NCI-H524 (cell line): ENCODE measurements around the gene NSD1.

Source experiments
- DNase-seq, 2 experiments: peaks; one replicate each; lab custom pipeline; 2025; lab: John Stamatoyannopoulos, UW

The NSD1 gene

GRCh38 chr5:177133096-177133852 lies at the start of gene NSD1:
Gene NSD1, plus strand, starts transcription at chr5:177133773. Its CDS starts 1,331 bp downstream, at chr5:177135104.
- peak; percentile 49 to 72 for DNase-seq

GRCh38 chr5:177084175-177084574 lies 49.4 kb upstream of the NSD1 start:
- no peak for DNase-seq

GRCh38 chr5:177085985-177086653 lies 47.5 kb upstream of the NSD1 start:
- DNase-seq: no peak

- peak; percentile 8 to 37 for DNase-seq
Measured at GRCh38 chr5:177086654-177087397, 46.7 kb upstream of the NSD1 start, which contains the start of gene FGFR4. Gene FGFR4, plus strand, starts transcription at chr5:177086915. Its CDS starts 2,688 bp downstream, at chr5:177089603.

DNA sequence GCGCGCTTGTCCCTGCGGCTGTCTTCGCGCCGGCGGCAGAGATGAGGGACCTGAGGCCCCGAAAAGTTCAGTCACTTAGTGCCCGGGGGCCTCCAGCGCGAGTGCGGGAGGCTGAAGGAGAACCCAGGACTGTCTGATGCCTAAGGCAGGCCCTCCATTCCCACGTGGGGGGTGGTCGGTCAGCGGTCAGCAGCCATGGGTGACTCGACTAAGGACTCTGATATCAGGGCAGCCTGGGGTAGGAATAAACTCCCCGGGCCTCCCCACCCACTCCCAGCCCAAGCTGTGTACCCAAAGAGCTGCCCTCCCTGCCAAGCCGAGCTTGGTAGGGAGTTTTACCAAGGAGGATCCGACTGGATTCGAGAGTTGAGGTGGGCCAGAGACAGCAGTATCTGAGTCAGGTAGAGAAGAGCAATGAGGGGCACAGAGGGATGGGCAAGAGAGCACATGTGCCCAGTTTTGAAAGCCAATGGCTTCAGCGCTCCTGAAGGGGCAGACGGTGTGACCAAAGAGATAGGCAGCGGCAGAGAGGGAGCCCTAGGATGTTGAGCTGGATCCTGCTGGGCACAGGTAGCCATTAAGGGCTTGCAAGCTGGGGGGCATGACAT lies 46.1 kb upstream of the NSD1 start:
- DNase-seq: no peak

GRCh38 chr5:177089127-177089526 lies 44.4 kb upstream of the NSD1 start:
- DNase-seq: no peak

GRCh38 chr5:177089825-177090641 lies 43.5 kb upstream of the NSD1 start:
- DNase-seq: no peak

DNA sequence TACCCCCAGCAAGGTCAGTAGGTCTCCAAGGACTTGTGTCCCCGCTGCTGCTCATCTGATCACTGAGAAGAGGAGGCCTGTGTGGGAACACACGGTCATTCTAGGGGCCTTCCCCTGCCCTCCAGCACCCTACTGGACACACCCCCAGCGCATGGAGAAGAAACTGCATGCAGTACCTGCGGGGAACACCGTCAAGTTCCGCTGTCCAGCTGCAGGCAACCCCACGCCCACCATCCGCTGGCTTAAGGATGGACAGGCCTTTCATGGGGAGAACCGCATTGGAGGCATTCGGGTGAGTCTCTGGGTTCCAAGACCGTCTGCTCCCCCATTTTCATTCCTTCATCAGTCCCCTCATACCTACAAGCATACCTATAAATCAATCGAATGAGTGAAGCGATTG lies 42.8 kb upstream of the NSD1 start:
- no peak for DNase-seq

GRCh38 chr5:177091232-177091631 lies 42.3 kb upstream of the NSD1 start:
- DNase-seq: no peak

DNA sequence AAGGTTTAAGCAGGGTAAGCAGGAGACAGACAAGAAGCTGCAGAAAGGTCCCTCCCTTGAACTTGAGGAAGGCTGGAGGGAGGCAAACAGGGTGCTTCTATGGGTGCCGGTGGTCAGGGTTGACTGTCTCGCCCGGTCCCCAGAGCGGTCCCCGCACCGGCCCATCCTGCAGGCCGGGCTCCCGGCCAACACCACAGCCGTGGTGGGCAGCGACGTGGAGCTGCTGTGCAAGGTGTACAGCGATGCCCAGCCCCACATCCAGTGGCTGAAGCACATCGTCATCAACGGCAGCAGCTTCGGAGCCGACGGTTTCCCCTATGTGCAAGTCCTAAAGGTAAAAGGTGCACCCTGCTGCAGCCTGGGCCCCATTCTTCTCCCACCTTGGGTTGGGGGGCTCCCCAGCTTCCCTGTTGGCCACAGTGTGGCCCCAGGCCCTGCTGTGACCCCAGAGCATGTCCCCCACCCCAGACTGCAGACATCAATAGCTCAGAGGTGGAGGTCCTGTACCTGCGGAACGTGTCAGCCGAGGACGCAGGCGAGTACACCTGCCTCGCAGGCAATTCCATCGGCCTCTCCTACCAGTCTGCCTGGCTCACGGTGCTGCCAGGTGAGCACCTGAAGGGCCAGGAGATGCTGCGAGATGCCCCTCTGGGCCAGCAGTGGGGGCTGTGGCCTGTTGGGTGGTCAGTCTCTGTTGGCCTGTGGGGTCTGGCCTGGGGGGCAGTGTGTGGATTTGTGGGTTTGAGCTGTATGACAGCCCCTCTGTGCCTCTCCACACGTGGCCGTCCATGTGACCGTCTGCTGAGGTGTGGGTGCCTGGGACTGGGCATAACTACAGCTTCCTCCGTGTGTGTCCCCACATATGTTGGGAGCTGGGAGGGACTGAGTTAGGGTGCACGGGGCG lies 41.1 kb upstream of the NSD1 start:
- no peak for DNase-seq

- DNase-seq: no peak
Measured at GRCh38 chr5:177093082-177093712, 40.4 kb upstream of the NSD1 start.

- no peak for DNase-seq
Measured at GRCh38 chr5:177093803-177094202, 39.8 kb upstream of the NSD1 start.

DNA sequence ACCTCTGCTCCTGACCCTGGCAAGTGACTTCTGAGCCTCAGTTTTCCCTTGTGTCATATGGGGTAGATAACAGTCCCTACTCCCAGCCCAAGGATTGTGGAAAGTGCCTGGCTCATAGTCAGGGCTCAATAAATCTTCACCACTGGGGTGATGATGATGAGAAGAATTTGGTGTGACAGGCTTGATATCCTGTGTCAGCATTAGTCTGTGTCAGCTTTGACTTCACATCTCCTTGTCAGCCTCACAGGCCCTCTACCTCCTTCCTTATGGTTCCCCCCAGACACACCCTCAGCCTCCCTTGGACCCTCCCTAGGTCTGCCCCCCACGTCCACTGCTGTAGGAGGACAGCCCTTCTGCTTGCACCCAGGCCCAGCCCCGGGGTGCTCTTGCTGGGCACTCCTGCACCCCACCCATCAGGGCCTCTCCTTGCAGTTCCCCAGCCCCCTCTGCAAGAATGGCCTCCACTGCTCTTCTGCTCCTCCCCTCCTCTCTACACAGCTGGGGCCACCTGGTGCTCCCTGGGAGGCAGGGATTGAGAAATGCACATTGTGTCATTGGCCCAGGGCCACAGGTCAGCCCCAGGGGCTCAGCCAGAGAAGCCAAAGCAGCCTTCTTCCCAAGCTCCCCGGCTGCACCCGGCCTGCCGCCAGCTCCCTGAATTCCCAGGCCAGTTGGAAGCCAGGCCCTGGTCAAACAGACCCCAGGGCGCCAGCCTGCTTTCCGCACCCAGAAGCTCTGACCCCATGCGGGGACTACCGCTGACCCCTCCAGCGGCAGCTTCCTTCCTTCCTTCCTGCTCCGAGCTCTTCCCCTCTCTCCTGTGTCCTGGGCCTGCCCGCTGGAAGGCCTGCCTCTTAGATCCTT lies 39.1 kb upstream of the NSD1 start:
- no peak for DNase-seq

DNA sequence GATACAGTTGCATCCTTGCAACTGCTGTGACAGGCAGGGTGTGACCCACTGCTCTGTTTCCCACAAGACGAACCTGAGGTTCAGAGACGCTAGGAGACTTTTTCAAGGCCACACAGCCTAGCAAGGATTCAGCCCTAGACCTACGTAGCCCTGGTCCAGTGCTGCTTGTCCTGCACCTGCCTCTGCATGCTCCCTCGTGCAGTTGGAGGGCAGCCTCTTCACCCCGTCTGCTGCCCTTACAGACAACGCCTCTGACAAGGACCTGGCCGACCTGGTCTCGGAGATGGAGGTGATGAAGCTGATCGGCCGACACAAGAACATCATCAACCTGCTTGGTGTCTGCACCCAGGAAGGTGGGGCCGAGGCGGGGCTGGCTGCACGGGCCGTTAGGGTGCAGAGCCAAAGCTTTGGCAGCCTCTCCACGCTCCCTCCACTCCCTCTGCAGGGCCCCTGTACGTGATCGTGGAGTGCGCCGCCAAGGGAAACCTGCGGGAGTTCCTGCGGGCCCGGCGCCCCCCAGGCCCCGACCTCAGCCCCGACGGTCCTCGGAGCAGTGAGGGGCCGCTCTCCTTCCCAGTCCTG lies 38.4 kb upstream of the NSD1 start:
- no peak for DNase-seq

DNA sequence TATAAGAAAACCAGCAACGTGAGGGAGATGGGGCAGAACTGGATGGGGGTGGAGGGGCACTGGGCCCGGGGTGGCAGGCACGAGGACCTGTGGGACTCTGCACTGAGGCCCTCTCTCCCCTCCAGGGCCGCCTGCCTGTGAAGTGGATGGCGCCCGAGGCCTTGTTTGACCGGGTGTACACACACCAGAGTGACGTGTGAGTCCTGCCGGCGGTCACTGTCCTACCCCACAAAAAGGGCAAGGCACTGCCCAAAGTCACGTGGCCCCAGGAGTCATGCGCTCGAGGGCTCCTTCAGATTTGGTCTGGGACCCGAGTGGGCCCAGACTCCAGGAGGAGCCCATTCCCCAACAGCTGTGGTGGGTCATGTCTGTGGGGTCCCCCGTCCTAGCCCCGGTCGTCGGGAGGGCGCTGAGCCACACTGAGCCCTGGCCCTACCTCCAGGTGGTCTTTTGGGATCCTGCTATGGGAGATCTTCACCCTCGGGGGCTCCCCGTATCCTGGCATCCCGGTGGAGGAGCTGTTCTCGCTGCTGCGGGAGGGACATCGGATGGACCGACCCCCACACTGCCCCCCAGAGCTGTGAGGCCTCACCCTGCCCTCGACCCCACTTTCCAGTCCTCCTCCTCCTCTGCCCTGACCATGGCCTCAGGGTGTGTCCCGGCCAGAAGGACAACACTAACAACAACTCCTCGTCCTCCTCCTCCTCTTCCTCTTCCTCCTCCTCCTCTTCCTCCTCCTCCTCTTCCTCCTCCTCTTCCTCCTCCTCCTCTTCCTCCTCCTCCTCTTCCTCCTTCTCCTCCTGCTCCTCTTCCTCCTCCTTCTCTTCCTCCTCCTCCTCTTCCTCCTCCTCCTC lies 37.2 kb upstream of the NSD1 start:
- no peak for DNase-seq

- no peak for DNase-seq
Measured at GRCh38 chr5:177097016-177097985, 36.3 kb upstream of the NSD1 start.

GRCh38 chr5:177098120-177098469 lies 35.5 kb upstream of the NSD1 start:
- DNase-seq: no peak
